ENCODE data around the gene GPS1. TPM values are rescaled to one million over a fixed set of nuclear protein-coding genes. Genes with fewer than 3 reads are reported as not detected.

Gene GPS1
- total RNA-seq, 1 donor from 2014 or later, result 102 TPM

- H4K20me1 ChIP-seq (ENCODE audit: insufficient read depth, low read length), result peaks cover 10% of the 10 kb centered on the region
- DNase-seq (ENCODE audit: low read depth) (no peak), FAIRE-seq (no peak)
- H3K4me1 ChIP-seq (ENCODE audit: insufficient read depth, low read length), result peaks cover 22% of the 10 kb centered on the region
- Mint-ChIP-seq H3K4me1 (ENCODE audit: low read depth, unreplicated experiment) (peaks cover 6% of the 10 kb centered on the region), H3K9me3 (ENCODE audit: unreplicated experiment) (no peaks in the 10 kb centered on the region), H3K27me3 (ENCODE audit: low read depth, unreplicated experiment) (no peaks in the 10 kb centered on the region), H3K36me3 (ENCODE audit: low read depth, unreplicated experiment) (no peaks in the 10 kb centered on the region), H3K27ac (ENCODE audit: unreplicated experiment) (no peak overlapping the region), H3K4me3 (ENCODE audit: unreplicated experiment) (no peak overlapping the region)
- no peaks in the 10 kb centered on the region for H3K27me3 ChIP-seq (ENCODE audit: insufficient read depth, low read length)
- H3K9me3 ChIP-seq (ENCODE audit: insufficient read depth, low read depth, low read length), result no peaks in the 10 kb centered on the region
- peaks cover 17% of the 10 kb centered on the region for H3K79me2 ChIP-seq (ENCODE audit: insufficient read depth, low read length)
- H3K4me3 ChIP-seq (ENCODE audit: insufficient read depth, low read depth, low read length), result no peak overlapping the region
- TF ChIP-seq CTCF (IDR thresholded peaks at IDR 0.05; ENCODE audit: insufficient read depth, low read depth, low read length) (no peak), EZH2 (IDR thresholded peaks at IDR 0.05; ENCODE audit: insufficient read depth, low read length) (no peak)
- H3K27ac ChIP-seq (ENCODE audit: low read depth, low read length), result no peak overlapping the region
- no peaks in the 10 kb centered on the region for H3K36me3 ChIP-seq (ENCODE audit: insufficient read depth, low read length)
- no peak overlapping the region for H3K9ac ChIP-seq (ENCODE audit: low read length)
- H2AFZ ChIP-seq (ENCODE audit: low read depth, low read length), result no peak overlapping the region
- no peak overlapping the region for H3K4me2 ChIP-seq (ENCODE audit: low read length)
Observed at GRCh38 chr17:82101301-82101715, 49.6 kb downstream of the GPS1 start.

- Histone ChIP-seq H3K79me2 (ENCODE audit: insufficient read depth, low read length) (peaks cover 10% of the 10 kb centered on the region), H3K27me3 (ENCODE audit: insufficient read depth, low read length) (no peaks in the 10 kb centered on the region), H2AFZ (ENCODE audit: low read depth, low read length) (no peak overlapping the region), H3K27ac (ENCODE audit: low read depth, low read length) (no peak overlapping the region), H3K9me3 (ENCODE audit: insufficient read depth, low read depth, low read length) (no peaks in the 10 kb centered on the region), H3K4me1 (ENCODE audit: insufficient read depth, low read length) (peaks cover 19% of the 10 kb centered on the region), H3K4me2 (ENCODE audit: low read length) (no peak overlapping the region), H3K36me3 (ENCODE audit: insufficient read depth, low read length) (no peaks in the 10 kb centered on the region), H3K9ac (ENCODE audit: low read length) (no peak overlapping the region), H3K4me3 (ENCODE audit: insufficient read depth, low read depth, low read length) (no peak overlapping the region), H4K20me1 (ENCODE audit: insufficient read depth, low read length) (peaks cover 3% of the 10 kb centered on the region)
- H3K27me3 Mint-ChIP-seq (ENCODE audit: low read depth, unreplicated experiment), result no peaks in the 10 kb centered on the region
- FAIRE-seq, result no peak
- H3K27ac Mint-ChIP-seq (ENCODE audit: unreplicated experiment), result no peak overlapping the region
- H3K4me3 Mint-ChIP-seq (ENCODE audit: unreplicated experiment), result no peak overlapping the region
- no peaks in the 10 kb centered on the region for H3K36me3 Mint-ChIP-seq (ENCODE audit: low read depth, unreplicated experiment)
- TF ChIP-seq CTCF (IDR thresholded peaks at IDR 0.05; ENCODE audit: insufficient read depth, low read depth, low read length) (no peak), EZH2 (IDR thresholded peaks at IDR 0.05; ENCODE audit: insufficient read depth, low read length) (no peak)
- DNase-seq (ENCODE audit: low read depth), result no peak
- peaks cover 6% of the 10 kb centered on the region for H3K4me1 Mint-ChIP-seq (ENCODE audit: low read depth, unreplicated experiment)
- no peaks in the 10 kb centered on the region for H3K9me3 Mint-ChIP-seq (ENCODE audit: unreplicated experiment)
Observed at GRCh38 chr17:82101767-82102679, 50.3 kb downstream of the GPS1 start.
